Liver (tissue), 3 donors: ENCODE data around the gene ARID4B.

Source experiments
- EGR1 ChIP-seq, 2 donors: IDR thresholded peaks; 2 replicates each; pipeline ENCODE4 v1.6.1; 2016 to 2018; ENCODE audit warnings: antibody characterized with exemption in 2 of 2, low read depth in 2 of 2
- FOXA1 ChIP-seq: IDR thresholded peaks from 2 replicates; pipeline ENCODE4 v1.6.1; 2016; ENCODE audit warnings: antibody characterized with exemption
- HNF4G ChIP-seq: IDR thresholded peaks from 2 replicates; pipeline ENCODE4 v1.6.1; 2016; ENCODE audit warnings: antibody characterized with exemption
- JUND ChIP-seq, 2 donors: IDR thresholded peaks; 2 replicates each; pipeline ENCODE4 v1.6.1; 2016; ENCODE audit warnings: antibody characterized with exemption in 2 of 2
- RAD21 ChIP-seq, 2 donors: IDR thresholded peaks; 2 replicates each; pipeline ENCODE4 v1.6.1; 2016; ENCODE audit warnings: antibody characterized with exemption in 2 of 2, mild to moderate bottlenecking in 2 of 2
- RXRA ChIP-seq, 2 donors: IDR thresholded peaks; 2 replicates each; pipeline ENCODE4 v1.6.1; 2017 to 2018; ENCODE audit warnings: antibody characterized with exemption in 2 of 2, mild to moderate bottlenecking in 1 of 2
- TAF1 ChIP-seq: conservative IDR thresholded peaks from 2 replicates; pipeline ENCODE4 v1.6.1; 2016; ENCODE audit warnings: antibody characterized with exemption, mild to moderate bottlenecking
- YY1 ChIP-seq: IDR thresholded peaks from 2 replicates; pipeline ENCODE4 v1.6.1; 2016; ENCODE audit warnings: antibody characterized with exemption, mild to moderate bottlenecking
- TF ChIP-seq, protein P1 (sequence below): fragments of 150-350 bp; IDR thresholded peaks from 2 replicates; pipeline ENCODE4 v1.5.1; 2017; ENCODE audit warnings: improper control_type of control experiment, low read depth, low read length; ENCODE audit not compliant: missing input control
- TF ChIP-seq, protein P2 (sequence below): IDR thresholded peaks from 2 replicates; pipeline ENCODE4 v1.6.1; 2016; ENCODE audit warnings: antibody characterized with exemption, mild to moderate bottlenecking
- donor health status: healthy.
- donor health status: healthy.

DNA sequence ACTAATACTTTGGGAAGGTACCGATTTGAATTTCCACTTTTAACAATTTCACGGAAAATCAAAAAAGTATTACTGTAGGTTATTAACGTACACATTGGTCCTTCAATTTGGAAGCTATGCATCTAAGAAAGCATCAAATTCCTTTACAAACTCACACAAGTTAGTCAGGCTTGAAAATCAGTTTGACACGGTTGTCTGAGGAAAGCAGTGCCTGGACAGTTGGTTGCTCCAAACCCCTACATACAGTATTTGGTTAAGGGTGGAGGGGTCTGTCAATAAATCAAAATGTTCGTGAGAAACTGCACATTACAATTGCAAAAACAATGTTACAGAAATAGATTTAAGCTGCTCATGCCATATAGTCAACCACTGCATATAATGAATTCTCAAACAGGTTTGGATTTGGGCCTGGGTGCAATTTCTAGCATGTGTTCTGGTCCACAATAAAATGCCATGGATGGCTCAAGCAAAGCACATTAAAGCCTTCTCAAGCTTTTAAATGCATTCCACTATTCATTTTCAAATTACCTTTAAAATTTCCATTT lies 147.0 kb downstream of the ARID4B start:
- no peak for TF ChIP-seq TAF1
- TF ChIP-seq, protein P1, sequence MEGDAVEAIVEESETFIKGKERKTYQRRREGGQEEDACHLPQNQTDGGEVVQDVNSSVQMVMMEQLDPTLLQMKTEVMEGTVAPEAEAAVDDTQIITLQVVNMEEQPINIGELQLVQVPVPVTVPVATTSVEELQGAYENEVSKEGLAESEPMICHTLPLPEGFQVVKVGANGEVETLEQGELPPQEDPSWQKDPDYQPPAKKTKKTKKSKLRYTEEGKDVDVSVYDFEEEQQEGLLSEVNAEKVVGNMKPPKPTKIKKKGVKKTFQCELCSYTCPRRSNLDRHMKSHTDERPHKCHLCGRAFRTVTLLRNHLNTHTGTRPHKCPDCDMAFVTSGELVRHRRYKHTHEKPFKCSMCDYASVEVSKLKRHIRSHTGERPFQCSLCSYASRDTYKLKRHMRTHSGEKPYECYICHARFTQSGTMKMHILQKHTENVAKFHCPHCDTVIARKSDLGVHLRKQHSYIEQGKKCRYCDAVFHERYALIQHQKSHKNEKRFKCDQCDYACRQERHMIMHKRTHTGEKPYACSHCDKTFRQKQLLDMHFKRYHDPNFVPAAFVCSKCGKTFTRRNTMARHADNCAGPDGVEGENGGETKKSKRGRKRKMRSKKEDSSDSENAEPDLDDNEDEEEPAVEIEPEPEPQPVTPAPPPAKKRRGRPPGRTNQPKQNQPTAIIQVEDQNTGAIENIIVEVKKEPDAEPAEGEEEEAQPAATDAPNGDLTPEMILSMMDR, result no peak
- TF ChIP-seq FOXA1, result no peak
- no peak for TF ChIP-seq RXRA (IDR thresholded peaks at IDR 0.05)
- TF ChIP-seq YY1, result no peak
- no peak for TF ChIP-seq RAD21 (IDR thresholded peaks at IDR 0.05)
- TF ChIP-seq HNF4G, result no peak
- TF ChIP-seq, protein P2, sequence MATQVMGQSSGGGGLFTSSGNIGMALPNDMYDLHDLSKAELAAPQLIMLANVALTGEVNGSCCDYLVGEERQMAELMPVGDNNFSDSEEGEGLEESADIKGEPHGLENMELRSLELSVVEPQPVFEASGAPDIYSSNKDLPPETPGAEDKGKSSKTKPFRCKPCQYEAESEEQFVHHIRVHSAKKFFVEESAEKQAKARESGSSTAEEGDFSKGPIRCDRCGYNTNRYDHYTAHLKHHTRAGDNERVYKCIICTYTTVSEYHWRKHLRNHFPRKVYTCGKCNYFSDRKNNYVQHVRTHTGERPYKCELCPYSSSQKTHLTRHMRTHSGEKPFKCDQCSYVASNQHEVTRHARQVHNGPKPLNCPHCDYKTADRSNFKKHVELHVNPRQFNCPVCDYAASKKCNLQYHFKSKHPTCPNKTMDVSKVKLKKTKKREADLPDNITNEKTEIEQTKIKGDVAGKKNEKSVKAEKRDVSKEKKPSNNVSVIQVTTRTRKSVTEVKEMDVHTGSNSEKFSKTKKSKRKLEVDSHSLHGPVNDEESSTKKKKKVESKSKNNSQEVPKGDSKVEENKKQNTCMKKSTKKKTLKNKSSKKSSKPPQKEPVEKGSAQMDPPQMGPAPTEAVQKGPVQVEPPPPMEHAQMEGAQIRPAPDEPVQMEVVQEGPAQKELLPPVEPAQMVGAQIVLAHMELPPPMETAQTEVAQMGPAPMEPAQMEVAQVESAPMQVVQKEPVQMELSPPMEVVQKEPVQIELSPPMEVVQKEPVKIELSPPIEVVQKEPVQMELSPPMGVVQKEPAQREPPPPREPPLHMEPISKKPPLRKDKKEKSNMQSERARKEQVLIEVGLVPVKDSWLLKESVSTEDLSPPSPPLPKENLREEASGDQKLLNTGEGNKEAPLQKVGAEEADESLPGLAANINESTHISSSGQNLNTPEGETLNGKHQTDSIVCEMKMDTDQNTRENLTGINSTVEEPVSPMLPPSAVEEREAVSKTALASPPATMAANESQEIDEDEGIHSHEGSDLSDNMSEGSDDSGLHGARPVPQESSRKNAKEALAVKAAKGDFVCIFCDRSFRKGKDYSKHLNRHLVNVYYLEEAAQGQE, result no peak
- no peak for TF ChIP-seq EGR1 (IDR thresholded peaks at IDR 0.05; ENCODE audit: low read depth in 2 of 2)
- TF ChIP-seq JUND (IDR thresholded peaks at IDR 0.05), result no peak
